H1 (cell line): ENCODE results near the gene HRH1. TPM values are rescaled to one million over a fixed set of nuclear protein-coding genes. Genes with fewer than 3 reads are reported as not detected.

ENCODE experiments used
- CTBP2 ChIP-seq: IDR thresholded peaks from 2 replicates; pipeline ENCODE4 v1.7.0; 2011; ENCODE audit warnings: borderline replicate concordance, mild to moderate bottlenecking, moderate library complexity, mixed read lengths, low read length; ENCODE audit not compliant: insufficient read depth, insufficient read length
- polyA plus RNA-seq, 7 experiments: library from polyadenylated mRNA; depleted of rRNA in 3 of 7; stranded (reverse) in 5 of 7; unstranded in 2 of 7; fragments of >200 nt in 5 of 7; fragments of 200-250 nt in 2 of 7; gene quantifications; 1 replicate in 5 of 7; 2 replicates in 1 of 7; 4 replicates in 1 of 7; pipeline versions ENCODE4 v1.2.1 to v1.2.3, GENCODE V29; 2011 to 2013; ENCODE audit warnings: missing spikeins in 2 of 7, mixed read lengths in 2 of 7
- total RNA-seq: library from RNA; stranded (reverse); fragmentation: NEBNext Ultra II Directional; extraction: Animal tissue kit (Norgen Biotek cat#: 25700); gene quantifications from 2 replicates; pipeline ENCODE4 v1.2.1, GENCODE V29; 2021

Gene HRH1
- total and polyA plus RNA-seq, 2 of the 8 experiments (the other 6 are each of a cell fraction or from before 2014, with no cell fraction given): 0.11 TPM; not detected in 1

DNA sequence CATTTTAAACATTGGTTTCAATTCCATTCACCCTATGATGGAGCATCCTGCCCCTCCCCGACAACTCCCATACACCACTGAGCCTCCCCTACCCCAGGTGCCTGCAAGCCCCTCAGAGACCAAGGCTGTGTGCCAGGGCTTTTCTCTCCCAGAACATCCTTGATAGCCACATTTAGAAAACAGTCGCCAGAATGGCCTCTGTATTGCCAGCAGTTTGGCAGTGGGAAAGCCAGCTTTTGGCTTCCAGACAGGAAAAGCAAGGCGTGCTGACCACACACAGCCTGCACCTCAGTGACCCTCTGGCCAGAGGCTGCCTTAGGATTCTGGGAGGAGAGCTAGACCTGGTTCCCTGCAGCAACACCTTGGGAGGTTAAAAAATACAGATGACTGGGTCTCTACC lies 18.2 kb upstream of the HRH1 start (continued):
- no peak for TF ChIP-seq CTBP2
